GM23338 (cell line): Measurements from ENCODE around the gene RAMACL. TPM values are rescaled to one million over a fixed set of nuclear protein-coding genes. Genes with fewer than 3 reads are reported as not detected.

Experiments used
- ATAC-seq: fragments of 200-7000 bp; cut with Tn5 transposase; 3 replicates; pipeline ENCODE4 v1.9.1; 2020
- DNase-seq: peaks from one replicate; pipeline ENCODE4 v3.0.0-alpha.2; 2015; ENCODE audit warnings: low spot score
- H2AFZ ChIP-seq: fragments of 200-600 bp; sonication (generic); 2 replicates; pipeline ENCODE4 v1.8.0; 2016; ENCODE audit warnings: antibody characterized with exemption, mild to moderate bottlenecking, moderate library complexity
- H3F3A ChIP-seq: fragments of 200-600 bp; sonication (generic); replicated peaks from 2 replicates; pipeline ENCODE4 v1.8.0; 2017; ENCODE audit warnings: antibody characterized with exemption, mixed run types, low read depth
- H3K27ac ChIP-seq: fragments of 200-600 bp; sonication (generic); 2 replicates; pipeline ENCODE4 v1.6.1; 2016; ENCODE audit warnings: low read depth
- H3K27me3 ChIP-seq: fragments of 200-600 bp; sonication (generic); 2 replicates; pipeline ENCODE4 v1.8.0; 2016; ENCODE audit warnings: mild to moderate bottlenecking, mixed run types, moderate library complexity; ENCODE audit not compliant: insufficient read depth
- H3K36me3 ChIP-seq: fragments of 200-600 bp; sonication (generic); 2 replicates; pipeline ENCODE4 v1.8.0; 2016; ENCODE audit warnings: mild to moderate bottlenecking; ENCODE audit not compliant: insufficient read depth
- H3K4me1 ChIP-seq: fragments of 200-600 bp; sonication (generic); 2 replicates; pipeline ENCODE4 v1.8.0; 2016; ENCODE audit warnings: mild to moderate bottlenecking, moderate library complexity; ENCODE audit not compliant: insufficient read depth
- H3K4me2 ChIP-seq: fragments of 200-600 bp; sonication (generic); 2 replicates; pipeline ENCODE4 v1.7.1; 2017; ENCODE audit warnings: mixed run types
- H3K4me3 ChIP-seq: fragments of 200-600 bp; sonication (generic); 2 replicates; pipeline ENCODE4 v1.6.1; 2016; ENCODE audit warnings: mixed run types
- H3K79me2 ChIP-seq: fragments of 200-600 bp; sonication (generic); replicated peaks from 2 replicates; pipeline ENCODE4 v1.8.0; 2017; ENCODE audit warnings: mild to moderate bottlenecking; ENCODE audit not compliant: insufficient read depth
- H3K9me2 ChIP-seq: fragments of 200-600 bp; sonication (generic); 2 replicates; pipeline ENCODE4 v1.8.0; 2017; ENCODE audit not compliant: insufficient read depth
- H4K20me1 ChIP-seq: fragments of 200-600 bp; sonication (generic); replicated peaks from 2 replicates; pipeline ENCODE4 v1.8.0; 2017; ENCODE audit warnings: mild to moderate bottlenecking; ENCODE audit not compliant: insufficient read depth
- H3K27ac Mint-ChIP-seq: 2 replicates; pipeline ENCODE4 v1.8.0; 2020; ENCODE audit warnings: inconsistent platforms, mild to moderate bottlenecking, moderate library complexity, mixed read lengths
- H3K27me3 Mint-ChIP-seq: 3 replicates; pipeline ENCODE4 v1.8.0; 2022; ENCODE audit warnings: low read depth, mild to moderate bottlenecking, moderate library complexity, mixed read lengths, inconsistent platforms; ENCODE audit not compliant: insufficient read depth, poor library complexity
- H3K36me3 Mint-ChIP-seq: 3 replicates; pipeline ENCODE4 v1.8.0; 2021; ENCODE audit warnings: low read depth, mild to moderate bottlenecking, inconsistent platforms, moderate library complexity, mixed read lengths
- H3K4me1 Mint-ChIP-seq: 3 replicates; pipeline ENCODE4 v1.8.0; 2020; ENCODE audit warnings: mild to moderate bottlenecking, inconsistent platforms, mixed read lengths
- H3K4me3 Mint-ChIP-seq: 3 replicates; pipeline ENCODE4 v1.8.0; 2021; ENCODE audit warnings: moderate library complexity, mild to moderate bottlenecking, inconsistent platforms, mixed read lengths
- H3K9me3 Mint-ChIP-seq: 3 replicates; pipeline ENCODE4 v1.8.0; 2020; ENCODE audit warnings: moderate library complexity, mild to moderate bottlenecking, inconsistent platforms, mixed read lengths
- CREB1 ChIP-seq: fragments of 250-450 bp; sonication (Bioruptor Pico); IDR thresholded peaks from 2 replicates; pipeline ENCODE4 v1.5.0; 2020; ENCODE audit warnings: low read depth, mild to moderate bottlenecking, moderate library complexity
- EZH2 ChIP-seq: fragments of 200-600 bp; sonication (generic); IDR thresholded peaks from one replicate; pipeline ENCODE4 v1.8.0; 2017; ENCODE audit warnings: antibody characterized with exemption, mild to moderate bottlenecking, low read depth; ENCODE audit not compliant: unreplicated experiment
- EZH2phosphoT487 ChIP-seq: fragments of 200-600 bp; sonication (generic); IDR thresholded peaks from one replicate; pipeline ENCODE4 v1.8.1; 2018; ENCODE audit warnings: antibody characterized with exemption; ENCODE audit not compliant: unreplicated experiment
- JUNB ChIP-seq: IDR thresholded peaks from one replicate; pipeline ENCODE4 v1.6.1; 2016; ENCODE audit warnings: antibody characterized with exemption; ENCODE audit not compliant: unreplicated experiment
- NANOG ChIP-seq: IDR thresholded peaks from 2 replicates; pipeline ENCODE4 v1.6.1; 2016; ENCODE audit warnings: antibody characterized with exemption, borderline replicate concordance
- POLR2AphosphoS5 ChIP-seq: IDR thresholded peaks from 2 replicates; pipeline ENCODE4 v1.6.1; 2016; ENCODE audit warnings: antibody characterized with exemption, low read depth
- STAT1 ChIP-seq: IDR thresholded peaks from one replicate; pipeline ENCODE4 v1.6.1; 2016; ENCODE audit warnings: antibody characterized with exemption; ENCODE audit not compliant: unreplicated experiment
- ZNF114 ChIP-seq: fragments of 250-450 bp; sonication (Bioruptor Pico); IDR thresholded peaks from 2 replicates; pipeline ENCODE4 v1.5.0; 2020; ENCODE audit warnings: mild to moderate bottlenecking, moderate library complexity
- ZNF331 ChIP-seq: fragments of 250-450 bp; sonication (Bioruptor Pico); IDR thresholded peaks from 2 replicates; pipeline ENCODE4 v1.5.0; 2020; ENCODE audit warnings: low read depth, mild to moderate bottlenecking, moderate library complexity
- polyA plus RNA-seq: library from polyadenylated mRNA; unstranded; fragments of >200 nt; fragmentation: Nextera tagmentation; extraction: Ambion mirVana; gene quantifications from 2 replicates; pipeline ENCODE4 v1.2.1, GENCODE V29; 2016
- total RNA-seq: library from RNA; depleted of rRNA; stranded (reverse); fragments of >200 nt; shearing (Covaris generic); gene quantifications from 2 replicates; pipeline ENCODE4 v1.2.3, GENCODE V29; 2014
- TF ChIP-seq, protein P1 (sequence below): fragments of 250-450 bp; sonication (Bioruptor Pico); IDR thresholded peaks from 2 replicates; pipeline ENCODE4 v1.5.0; 2020; ENCODE audit warnings: mild to moderate bottlenecking, moderate library complexity
- TF ChIP-seq, protein P2 (sequence below), 2 experiments: fragments of 200-600 bp in 1 of 2; sonication (generic) in 1 of 2; conservative IDR thresholded peaks; 2 replicates each; pipeline versions ENCODE4 v1.5.1 to v1.6.1; 2016 to 2017; ENCODE audit warnings: antibody characterized with exemption in 2 of 2, low read depth in 2 of 2, mild to moderate bottlenecking in 2 of 2, moderate library complexity in 1 of 2
- TF ChIP-seq, protein P3 (sequence below): IDR thresholded peaks from 2 replicates; pipeline ENCODE4 v1.6.1; 2016; ENCODE audit warnings: antibody characterized with exemption
- TF ChIP-seq, protein P4 (sequence below): IDR thresholded peaks from one replicate; pipeline ENCODE4 v1.6.1; 2018; ENCODE audit warnings: antibody characterized with exemption; ENCODE audit not compliant: unreplicated experiment

The RAMACL gene
- total and polyA plus RNA-seq, 2 experiments from 2014 or later, result 0.61 to 4.0 TPM

DNA sequence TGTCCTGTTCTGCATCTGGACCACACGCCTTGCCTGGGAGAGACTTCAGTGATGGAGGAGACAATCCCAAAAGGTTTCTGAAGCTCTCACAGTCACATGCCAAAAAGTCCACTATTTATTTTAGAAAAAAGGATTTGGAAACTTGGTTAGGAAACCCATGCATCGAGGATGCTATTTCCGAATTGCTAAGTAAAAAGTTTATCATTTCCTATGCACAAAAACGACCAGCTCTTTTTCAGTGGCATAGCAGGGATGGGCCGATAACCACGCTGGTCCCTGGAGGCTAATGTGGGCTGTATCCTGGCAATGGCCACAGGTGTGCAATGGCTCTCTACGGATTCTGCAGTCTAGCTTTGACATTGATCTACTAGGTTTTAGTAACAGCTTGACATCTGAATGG lies 33.9 kb downstream of the RAMACL start:
- Mint-ChIP-seq H3K36me3 (no peaks in the 10 kb centered on the region), H3K9me3 (no peaks in the 10 kb centered on the region), H3K4me1 (peaks cover 58% of the 10 kb centered on the region), H3K27me3 (peaks cover 5% of the 10 kb centered on the region), H3K4me3 (no peak overlapping the region), H3K27ac (no peak overlapping the region)
- ATAC-seq, result no peak
- no peaks in the 10 kb centered on the region for H3K9me2 ChIP-seq
- H3K4me2 ChIP-seq, result peak overlapping the region; percentile 43; the same call in 1 of the 2 replicates
- H3K4me1 ChIP-seq, result peaks cover 49% of the 10 kb centered on the region
- H4K20me1 ChIP-seq, result peaks cover 12% of the 10 kb centered on the region; the same call in 1 of the 2 replicates
- no peaks in the 10 kb centered on the region for H3K27me3 ChIP-seq
- H3K27ac ChIP-seq, result peak overlapping the region; percentile 67; the same call in 1 of the 2 replicates
- no peak for DNase-seq
- TF ChIP-seq ZNF331 (CRISPR knock-in tag), result no peak
- no peak for TF ChIP-seq POLR2AphosphoS5
- TF ChIP-seq, protein P1, sequence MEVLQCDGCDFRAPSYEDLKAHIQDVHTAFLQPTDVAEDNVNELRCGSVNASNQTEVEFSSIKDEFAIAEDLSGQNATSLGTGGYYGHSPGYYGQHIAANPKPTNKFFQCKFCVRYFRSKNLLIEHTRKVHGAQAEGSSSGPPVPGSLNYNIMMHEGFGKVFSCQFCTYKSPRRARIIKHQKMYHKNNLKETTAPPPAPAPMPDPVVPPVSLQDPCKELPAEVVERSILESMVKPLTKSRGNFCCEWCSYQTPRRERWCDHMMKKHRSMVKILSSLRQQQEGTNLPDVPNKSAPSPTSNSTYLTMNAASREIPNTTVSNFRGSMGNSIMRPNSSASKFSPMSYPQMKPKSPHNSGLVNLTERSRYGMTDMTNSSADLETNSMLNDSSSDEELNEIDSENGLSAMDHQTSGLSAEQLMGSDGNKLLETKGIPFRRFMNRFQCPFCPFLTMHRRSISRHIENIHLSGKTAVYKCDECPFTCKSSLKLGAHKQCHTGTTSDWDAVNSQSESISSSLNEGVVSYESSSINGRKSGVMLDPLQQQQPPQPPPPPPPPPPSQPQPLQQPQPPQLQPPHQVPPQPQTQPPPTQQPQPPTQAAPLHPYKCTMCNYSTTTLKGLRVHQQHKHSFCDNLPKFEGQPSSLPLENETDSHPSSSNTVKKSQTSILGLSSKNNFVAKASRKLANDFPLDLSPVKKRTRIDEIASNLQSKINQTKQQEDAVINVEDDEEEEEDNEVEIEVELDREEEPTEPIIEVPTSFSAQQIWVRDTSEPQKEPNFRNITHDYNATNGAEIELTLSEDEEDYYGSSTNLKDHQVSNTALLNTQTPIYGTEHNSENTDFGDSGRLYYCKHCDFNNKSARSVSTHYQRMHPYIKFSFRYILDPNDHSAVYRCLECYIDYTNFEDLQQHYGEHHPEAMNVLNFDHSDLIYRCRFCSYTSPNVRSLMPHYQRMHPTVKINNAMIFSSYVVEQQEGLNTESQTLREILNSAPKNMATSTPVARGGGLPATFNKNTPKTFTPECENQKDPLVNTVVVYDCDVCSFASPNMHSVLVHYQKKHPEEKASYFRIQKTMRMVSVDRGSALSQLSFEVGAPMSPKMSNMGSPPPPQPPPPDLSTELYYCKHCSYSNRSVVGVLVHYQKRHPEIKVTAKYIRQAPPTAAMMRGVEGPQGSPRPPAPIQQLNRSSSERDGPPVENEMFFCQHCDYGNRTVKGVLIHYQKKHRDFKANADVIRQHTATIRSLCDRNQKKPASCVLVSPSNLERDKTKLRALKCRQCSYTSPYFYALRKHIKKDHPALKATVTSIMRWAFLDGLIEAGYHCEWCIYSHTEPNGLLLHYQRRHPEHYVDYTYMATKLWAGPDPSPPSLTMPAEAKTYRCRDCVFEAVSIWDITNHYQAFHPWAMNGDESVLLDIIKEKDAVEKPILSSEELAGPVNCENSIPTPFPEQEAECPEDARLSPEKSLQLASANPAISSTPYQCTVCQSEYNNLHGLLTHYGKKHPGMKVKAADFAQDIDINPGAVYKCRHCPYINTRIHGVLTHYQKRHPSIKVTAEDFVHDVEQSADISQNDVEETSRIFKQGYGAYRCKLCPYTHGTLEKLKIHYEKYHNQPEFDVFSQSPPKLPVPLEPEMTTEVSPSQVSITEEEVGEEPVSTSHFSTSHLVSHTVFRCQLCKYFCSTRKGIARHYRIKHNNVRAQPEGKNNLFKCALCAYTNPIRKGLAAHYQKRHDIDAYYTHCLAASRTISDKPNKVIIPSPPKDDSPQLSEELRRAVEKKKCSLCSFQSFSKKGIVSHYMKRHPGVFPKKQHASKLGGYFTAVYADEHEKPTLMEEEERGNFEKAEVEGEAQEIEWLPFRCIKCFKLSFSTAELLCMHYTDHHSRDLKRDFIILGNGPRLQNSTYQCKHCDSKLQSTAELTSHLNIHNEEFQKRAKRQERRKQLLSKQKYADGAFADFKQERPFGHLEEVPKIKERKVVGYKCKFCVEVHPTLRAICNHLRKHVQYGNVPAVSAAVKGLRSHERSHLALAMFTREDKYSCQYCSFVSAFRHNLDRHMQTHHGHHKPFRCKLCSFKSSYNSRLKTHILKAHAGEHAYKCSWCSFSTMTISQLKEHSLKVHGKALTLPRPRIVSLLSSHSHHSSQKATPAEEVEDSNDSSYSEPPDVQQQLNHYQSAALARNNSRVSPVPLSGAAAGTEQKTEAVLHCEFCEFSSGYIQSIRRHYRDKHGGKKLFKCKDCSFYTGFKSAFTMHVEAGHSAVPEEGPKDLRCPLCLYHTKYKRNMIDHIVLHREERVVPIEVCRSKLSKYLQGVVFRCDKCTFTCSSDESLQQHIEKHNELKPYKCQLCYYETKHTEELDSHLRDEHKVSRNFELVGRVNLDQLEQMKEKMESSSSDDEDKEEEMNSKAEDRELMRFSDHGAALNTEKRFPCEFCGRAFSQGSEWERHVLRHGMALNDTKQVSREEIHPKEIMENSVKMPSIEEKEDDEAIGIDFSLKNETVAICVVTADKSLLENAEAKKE (CRISPR knock-in tag), result no peak
- TF ChIP-seq CREB1 (CRISPR knock-in tag), result no peak
- TF ChIP-seq, protein P2, sequence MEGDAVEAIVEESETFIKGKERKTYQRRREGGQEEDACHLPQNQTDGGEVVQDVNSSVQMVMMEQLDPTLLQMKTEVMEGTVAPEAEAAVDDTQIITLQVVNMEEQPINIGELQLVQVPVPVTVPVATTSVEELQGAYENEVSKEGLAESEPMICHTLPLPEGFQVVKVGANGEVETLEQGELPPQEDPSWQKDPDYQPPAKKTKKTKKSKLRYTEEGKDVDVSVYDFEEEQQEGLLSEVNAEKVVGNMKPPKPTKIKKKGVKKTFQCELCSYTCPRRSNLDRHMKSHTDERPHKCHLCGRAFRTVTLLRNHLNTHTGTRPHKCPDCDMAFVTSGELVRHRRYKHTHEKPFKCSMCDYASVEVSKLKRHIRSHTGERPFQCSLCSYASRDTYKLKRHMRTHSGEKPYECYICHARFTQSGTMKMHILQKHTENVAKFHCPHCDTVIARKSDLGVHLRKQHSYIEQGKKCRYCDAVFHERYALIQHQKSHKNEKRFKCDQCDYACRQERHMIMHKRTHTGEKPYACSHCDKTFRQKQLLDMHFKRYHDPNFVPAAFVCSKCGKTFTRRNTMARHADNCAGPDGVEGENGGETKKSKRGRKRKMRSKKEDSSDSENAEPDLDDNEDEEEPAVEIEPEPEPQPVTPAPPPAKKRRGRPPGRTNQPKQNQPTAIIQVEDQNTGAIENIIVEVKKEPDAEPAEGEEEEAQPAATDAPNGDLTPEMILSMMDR (conservative IDR thresholded peaks at IDR 0.05; ENCODE audit: low read depth in 2 of 2), result no peak
- no peak for TF ChIP-seq ZNF114 (CRISPR knock-in tag)
- TF ChIP-seq, protein P3, sequence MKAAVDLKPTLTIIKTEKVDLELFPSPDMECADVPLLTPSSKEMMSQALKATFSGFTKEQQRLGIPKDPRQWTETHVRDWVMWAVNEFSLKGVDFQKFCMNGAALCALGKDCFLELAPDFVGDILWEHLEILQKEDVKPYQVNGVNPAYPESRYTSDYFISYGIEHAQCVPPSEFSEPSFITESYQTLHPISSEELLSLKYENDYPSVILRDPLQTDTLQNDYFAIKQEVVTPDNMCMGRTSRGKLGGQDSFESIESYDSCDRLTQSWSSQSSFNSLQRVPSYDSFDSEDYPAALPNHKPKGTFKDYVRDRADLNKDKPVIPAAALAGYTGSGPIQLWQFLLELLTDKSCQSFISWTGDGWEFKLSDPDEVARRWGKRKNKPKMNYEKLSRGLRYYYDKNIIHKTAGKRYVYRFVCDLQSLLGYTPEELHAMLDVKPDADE, result no peak
- TF ChIP-seq NANOG, result no peak
- no peak for TF ChIP-seq JUNB
- no peak for TF ChIP-seq EZH2phosphoT487
- TF ChIP-seq STAT1, result no peak
- no peak for TF ChIP-seq EZH2
- TF ChIP-seq, protein P4, sequence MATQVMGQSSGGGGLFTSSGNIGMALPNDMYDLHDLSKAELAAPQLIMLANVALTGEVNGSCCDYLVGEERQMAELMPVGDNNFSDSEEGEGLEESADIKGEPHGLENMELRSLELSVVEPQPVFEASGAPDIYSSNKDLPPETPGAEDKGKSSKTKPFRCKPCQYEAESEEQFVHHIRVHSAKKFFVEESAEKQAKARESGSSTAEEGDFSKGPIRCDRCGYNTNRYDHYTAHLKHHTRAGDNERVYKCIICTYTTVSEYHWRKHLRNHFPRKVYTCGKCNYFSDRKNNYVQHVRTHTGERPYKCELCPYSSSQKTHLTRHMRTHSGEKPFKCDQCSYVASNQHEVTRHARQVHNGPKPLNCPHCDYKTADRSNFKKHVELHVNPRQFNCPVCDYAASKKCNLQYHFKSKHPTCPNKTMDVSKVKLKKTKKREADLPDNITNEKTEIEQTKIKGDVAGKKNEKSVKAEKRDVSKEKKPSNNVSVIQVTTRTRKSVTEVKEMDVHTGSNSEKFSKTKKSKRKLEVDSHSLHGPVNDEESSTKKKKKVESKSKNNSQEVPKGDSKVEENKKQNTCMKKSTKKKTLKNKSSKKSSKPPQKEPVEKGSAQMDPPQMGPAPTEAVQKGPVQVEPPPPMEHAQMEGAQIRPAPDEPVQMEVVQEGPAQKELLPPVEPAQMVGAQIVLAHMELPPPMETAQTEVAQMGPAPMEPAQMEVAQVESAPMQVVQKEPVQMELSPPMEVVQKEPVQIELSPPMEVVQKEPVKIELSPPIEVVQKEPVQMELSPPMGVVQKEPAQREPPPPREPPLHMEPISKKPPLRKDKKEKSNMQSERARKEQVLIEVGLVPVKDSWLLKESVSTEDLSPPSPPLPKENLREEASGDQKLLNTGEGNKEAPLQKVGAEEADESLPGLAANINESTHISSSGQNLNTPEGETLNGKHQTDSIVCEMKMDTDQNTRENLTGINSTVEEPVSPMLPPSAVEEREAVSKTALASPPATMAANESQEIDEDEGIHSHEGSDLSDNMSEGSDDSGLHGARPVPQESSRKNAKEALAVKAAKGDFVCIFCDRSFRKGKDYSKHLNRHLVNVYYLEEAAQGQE, result no peak
- H2AFZ ChIP-seq, result no peak overlapping the region
- H3K4me3 ChIP-seq, result no peak overlapping the region
- H3K79me2 ChIP-seq, result peaks cover 67% of the 10 kb centered on the region
- no peaks in the 10 kb centered on the region for H3F3A ChIP-seq
- no peaks in the 10 kb centered on the region for H3K36me3 ChIP-seq
